SK-N-SH (cell line): ENCODE results near the gene CXXC1.
A peak's percentile ranks its signal among the peaks of the same experiment; 100 is the strongest.

ENCODE experiments used
- ELF1 ChIP-seq: IDR thresholded peaks from 2 replicates; pipeline ENCODE4 v1.4.0; 2012
- EP300 ChIP-seq, 2 experiments: IDR thresholded peaks; 2 replicates each; pipeline versions ENCODE4 v1.4.0 to v1.6.1; 2012; ENCODE audit warnings: borderline replicate concordance in 1 of 2, low read depth in 1 of 2, low read length in 1 of 2
- FOXJ3 ChIP-seq: sonication (generic); formaldehyde crosslinking; IDR thresholded peaks from 2 replicates; pipeline ENCODE4 v1.5.1; 2020; ENCODE audit warnings: mild to moderate bottlenecking, missing genetic modification reagents
- MAX ChIP-seq: IDR thresholded peaks from 2 replicates; pipeline ENCODE4 v1.4.0; 2012; ENCODE audit warnings: low read depth
- NFIC ChIP-seq: IDR thresholded peaks from 2 replicates; pipeline ENCODE4 v1.4.0; 2012; ENCODE audit warnings: borderline replicate concordance
- PBX3 ChIP-seq: IDR thresholded peaks from 2 replicates; pipeline ENCODE4; 2012
- POLR2AphosphoS5 ChIP-seq: IDR thresholded peaks from 2 replicates; pipeline ENCODE4 v1.6.1; 2012; ENCODE audit warnings: low read depth, low read length
- RXRA ChIP-seq: IDR thresholded peaks from 2 replicates; pipeline ENCODE4 v1.4.0; 2012; ENCODE audit warnings: low read depth, mild to moderate bottlenecking, borderline replicate concordance
- TAF1 ChIP-seq: IDR thresholded peaks from 2 replicates; pipeline ENCODE4 v1.6.1; 2012; ENCODE audit warnings: low read depth, mild to moderate bottlenecking, low read length, moderate library complexity, borderline replicate concordance
- TCF12 ChIP-seq: IDR thresholded peaks from 2 replicates; pipeline ENCODE4 v1.4.0; 2012
- TF ChIP-seq, protein P1 (sequence below): fragments of 200-600 bp; sonication (generic); IDR thresholded peaks from 2 replicates; pipeline ENCODE4 v1.6.1; 2017; ENCODE audit warnings: antibody characterized with exemption, mild to moderate bottlenecking, moderate library complexity

DNA sequence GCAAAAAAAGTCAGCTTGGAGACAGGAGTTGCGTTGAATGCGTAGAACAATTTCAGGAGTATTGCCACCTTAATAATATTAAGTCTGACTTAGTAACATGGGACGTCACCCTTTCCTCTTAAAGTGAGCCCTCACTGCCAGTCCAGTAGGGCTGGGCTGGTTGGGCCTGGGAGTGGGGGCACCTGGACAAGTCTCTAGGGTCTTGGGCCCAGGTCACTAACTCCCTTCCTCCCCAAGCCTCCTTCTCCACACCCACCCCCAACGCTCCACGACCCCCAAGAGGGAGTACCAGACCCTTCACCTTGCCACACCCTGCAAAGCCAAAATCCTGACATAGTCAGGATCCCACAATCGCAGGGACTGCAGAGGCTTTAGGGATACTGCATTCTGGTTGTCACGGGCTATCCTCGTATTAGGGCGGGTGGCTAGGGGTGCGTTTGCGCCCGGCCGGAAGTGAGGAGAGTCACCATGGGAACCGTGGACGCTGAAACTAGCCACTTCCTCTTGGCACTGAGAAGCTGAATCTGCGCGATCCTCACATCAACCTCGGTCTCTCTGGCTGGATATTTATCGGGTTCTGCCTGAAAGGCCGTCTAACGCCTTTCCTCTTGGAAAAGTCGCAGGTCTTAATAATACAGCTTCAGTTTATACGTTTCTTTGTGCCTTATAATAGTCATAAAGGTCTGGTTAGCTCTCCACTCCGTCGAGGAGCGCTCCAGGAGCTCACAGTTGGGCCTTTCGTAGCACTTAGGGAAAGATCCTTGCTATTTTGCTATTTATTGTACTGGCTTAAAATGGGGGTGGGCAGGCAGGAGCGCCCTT, 10.3 kb upstream of the CXXC1 start:
- TF ChIP-seq MAX (peak; percentile 53; the same call in 1 of the 2 replicates), TCF12 (no peak), RXRA (no peak), EP300 (IDR thresholded peaks at IDR 0.05; ENCODE audit: borderline replicate concordance in 1 of 2, low read depth in 1 of 2, low read length in 1 of 2) (no peak), TAF1 (no peak), PBX3 (no peak), NFIC (0 out of 2 replicates have a peak, but pooled peaks have one; percentile 4), ELF1 (no peak), FOXJ3 (CRISPR knock-in tag) (no peak), POLR2AphosphoS5 (no peak)
- TF ChIP-seq, protein P1, sequence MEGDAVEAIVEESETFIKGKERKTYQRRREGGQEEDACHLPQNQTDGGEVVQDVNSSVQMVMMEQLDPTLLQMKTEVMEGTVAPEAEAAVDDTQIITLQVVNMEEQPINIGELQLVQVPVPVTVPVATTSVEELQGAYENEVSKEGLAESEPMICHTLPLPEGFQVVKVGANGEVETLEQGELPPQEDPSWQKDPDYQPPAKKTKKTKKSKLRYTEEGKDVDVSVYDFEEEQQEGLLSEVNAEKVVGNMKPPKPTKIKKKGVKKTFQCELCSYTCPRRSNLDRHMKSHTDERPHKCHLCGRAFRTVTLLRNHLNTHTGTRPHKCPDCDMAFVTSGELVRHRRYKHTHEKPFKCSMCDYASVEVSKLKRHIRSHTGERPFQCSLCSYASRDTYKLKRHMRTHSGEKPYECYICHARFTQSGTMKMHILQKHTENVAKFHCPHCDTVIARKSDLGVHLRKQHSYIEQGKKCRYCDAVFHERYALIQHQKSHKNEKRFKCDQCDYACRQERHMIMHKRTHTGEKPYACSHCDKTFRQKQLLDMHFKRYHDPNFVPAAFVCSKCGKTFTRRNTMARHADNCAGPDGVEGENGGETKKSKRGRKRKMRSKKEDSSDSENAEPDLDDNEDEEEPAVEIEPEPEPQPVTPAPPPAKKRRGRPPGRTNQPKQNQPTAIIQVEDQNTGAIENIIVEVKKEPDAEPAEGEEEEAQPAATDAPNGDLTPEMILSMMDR: no peak
